ENCODE measurements around the gene PDLIM7. TPM values are rescaled to one million over a fixed set of nuclear protein-coding genes. Genes with fewer than 3 reads are reported as not detected.
"Not testable (repeated sequence)": the region's sequence is repeated elsewhere in the genome, so short reads cannot be mapped to it uniquely, and the experiment has no call there.

The PDLIM7 gene
- total RNA-seq, 1 donor from 2014 or later: 187 TPM

GRCh38 chr5:177489119-177489716 is 8.2 kb downstream of the PDLIM7 start:
- TF ChIP-seq CTCF (conservative IDR thresholded peaks at IDR 0.05): no peak
- no peaks in the 10 kb centered on the region for H3K9me3 Mint-ChIP-seq
- H3K4me1 Mint-ChIP-seq (ENCODE audit: unreplicated experiment): peaks cover 19% of the 10 kb centered on the region
- no peak overlapping the region for H3K27ac Mint-ChIP-seq
- no peak for DNase-seq (ENCODE audit: extremely low spot score, unreplicated experiment)
- no peaks in the 10 kb centered on the region for H3K27me3 Mint-ChIP-seq
- peaks cover 16% of the 10 kb centered on the region for H3K36me3 Mint-ChIP-seq
- H3K4me3 Mint-ChIP-seq: no peak overlapping the region

- no peak overlapping the region for H3K4me3 Mint-ChIP-seq
- no peaks in the 10 kb centered on the region for H3K9me3 Mint-ChIP-seq
- no peak for TF ChIP-seq CTCF (conservative IDR thresholded peaks at IDR 0.05)
- DNase-seq (ENCODE audit: extremely low spot score, unreplicated experiment): no peak
- no peaks in the 10 kb centered on the region for H3K27me3 Mint-ChIP-seq
- peaks cover 17% of the 10 kb centered on the region for H3K4me1 Mint-ChIP-seq (ENCODE audit: unreplicated experiment)
- H3K27ac Mint-ChIP-seq: peak overlapping the region; percentile 23
- peaks cover 14% of the 10 kb centered on the region for H3K36me3 Mint-ChIP-seq
Observed at GRCh38 chr5:177487975-177488374, 9.4 kb downstream of the PDLIM7 start.

- no peak for TF ChIP-seq CTCF (conservative IDR thresholded peaks at IDR 0.05)
- H3K4me1 Mint-ChIP-seq (ENCODE audit: unreplicated experiment): peaks cover 11% of the 10 kb centered on the region
- H3K4me3 Mint-ChIP-seq: no peak overlapping the region
- peaks cover 9% of the 10 kb centered on the region for H3K36me3 Mint-ChIP-seq
- H3K27me3 Mint-ChIP-seq: no peaks in the 10 kb centered on the region
- no peak for DNase-seq (ENCODE audit: extremely low spot score, unreplicated experiment)
- H3K27ac Mint-ChIP-seq: no peak overlapping the region
- no peaks in the 10 kb centered on the region for H3K9me3 Mint-ChIP-seq
Observed at GRCh38 chr5:177487144-177487543, 10.3 kb downstream of the PDLIM7 start.

GRCh38 chr5:177486256-177486655 is 11.1 kb downstream of the PDLIM7 start:
- peaks cover 11% of the 10 kb centered on the region for H3K4me1 Mint-ChIP-seq (ENCODE audit: unreplicated experiment)
- no peaks in the 10 kb centered on the region for H3K27me3 Mint-ChIP-seq
- DNase-seq (ENCODE audit: extremely low spot score, unreplicated experiment): no peak
- no peak for TF ChIP-seq CTCF (conservative IDR thresholded peaks at IDR 0.05)
- no peak overlapping the region for H3K4me3 Mint-ChIP-seq
- no peak overlapping the region for H3K27ac Mint-ChIP-seq
- peaks cover 9% of the 10 kb centered on the region for H3K36me3 Mint-ChIP-seq
- H3K9me3 Mint-ChIP-seq: no peaks in the 10 kb centered on the region

- not testable (repeated sequence) for H3K9me3 Mint-ChIP-seq, H3K27ac Mint-ChIP-seq
Observed at GRCh38 chr5:177485753-177486152, 11.7 kb downstream of the PDLIM7 start.

GRCh38 chr5:177484902-177485549 is 12.4 kb downstream of the PDLIM7 start:
- H3K9me3 Mint-ChIP-seq: no peaks in the 10 kb centered on the region
- DNase-seq (ENCODE audit: extremely low spot score, unreplicated experiment): no peak
- TF ChIP-seq CTCF (conservative IDR thresholded peaks at IDR 0.05): no peak
- H3K27ac Mint-ChIP-seq: no peak overlapping the region
- H3K27me3 Mint-ChIP-seq: no peaks in the 10 kb centered on the region
- peaks cover 13% of the 10 kb centered on the region for H3K4me1 Mint-ChIP-seq (ENCODE audit: unreplicated experiment)
- peak overlapping the region; percentile 25 for H3K4me3 Mint-ChIP-seq
- peaks cover 9% of the 10 kb centered on the region for H3K36me3 Mint-ChIP-seq

More at GRCh38 chr5:177485753-177486152, 11.7 kb downstream of the PDLIM7 start:
- peaks cover 11% of the 10 kb centered on the region for H3K4me1 Mint-ChIP-seq (ENCODE audit: unreplicated experiment)
- not testable (repeated sequence) for H3K36me3 Mint-ChIP-seq; H3K27me3 Mint-ChIP-seq; DNase-seq (ENCODE audit: extremely low spot score, unreplicated experiment); H3K4me3 Mint-ChIP-seq
